ENCODE data around the gene EXOC6.

Gene EXOC6

GRCh38 chr10:93077860-93078337, 229.6 kb downstream of the EXOC6 start:
- Histone ChIP-seq H3K9me3 (replicated peaks; ENCODE audit: low read length) (no peaks in the 10 kb centered on the region), H3K36me3 (ENCODE audit: insufficient read depth, low read length) (no peaks in the 10 kb centered on the region), H3K4me1 (ENCODE audit: control insufficient read depth, insufficient read depth, low read length) (peaks cover 43% of the 10 kb centered on the region), H3K4me2 (ENCODE audit: low read length) (no peak overlapping the region), H3K4me3 (ENCODE audit: low read length) (no peak overlapping the region), H3K9ac (ENCODE audit: low read depth, low read length) (no peak overlapping the region), H3K27me3 (ENCODE audit: control insufficient read depth, insufficient read depth, low read length) (peaks cover 63% of the 10 kb centered on the region)

- peak overlapping the region; percentile 13 for H3K9ac ChIP-seq (ENCODE audit: low read depth, low read length)
- H3K4me1 ChIP-seq (ENCODE audit: control insufficient read depth, insufficient read depth, low read length) = peaks cover 29% of the 10 kb centered on the region
- no peaks in the 10 kb centered on the region for H3K36me3 ChIP-seq (ENCODE audit: insufficient read depth, low read length)
- peak overlapping the region; percentile 21 for H3K4me3 ChIP-seq (ENCODE audit: low read length)
- H3K9me3 ChIP-seq (replicated peaks; ENCODE audit: low read length) = no peaks in the 10 kb centered on the region
- H3K27me3 ChIP-seq (ENCODE audit: control insufficient read depth, insufficient read depth, low read length) = peaks cover 47% of the 10 kb centered on the region
- H3K4me2 ChIP-seq (ENCODE audit: low read length) = peak overlapping the region; percentile 71
Observed at GRCh38 chr10:93079663-93080349, 231.5 kb downstream of the EXOC6 start.

GRCh38 chr10:93080350-93081046, 232.2 kb downstream of the EXOC6 start:
- Histone ChIP-seq H3K36me3 (ENCODE audit: insufficient read depth, low read length) (no peaks in the 10 kb centered on the region), H3K9ac (ENCODE audit: low read depth, low read length) (peak overlapping the region; percentile 13), H3K4me3 (ENCODE audit: low read length) (peak overlapping the region; percentile 21), H3K4me2 (ENCODE audit: low read length) (peak overlapping the region; percentile 71), H3K27me3 (ENCODE audit: control insufficient read depth, insufficient read depth, low read length) (peaks cover 41% of the 10 kb centered on the region), H3K9me3 (replicated peaks; ENCODE audit: low read length) (no peaks in the 10 kb centered on the region), H3K4me1 (ENCODE audit: control insufficient read depth, insufficient read depth, low read length) (peaks cover 23% of the 10 kb centered on the region)

GRCh38 chr10:93081318-93081717, 233.0 kb downstream of the EXOC6 start:
- Histone ChIP-seq H3K9me3 (replicated peaks; ENCODE audit: low read length) (no peaks in the 10 kb centered on the region), H3K27me3 (ENCODE audit: control insufficient read depth, insufficient read depth, low read length) (peaks cover 32% of the 10 kb centered on the region)

GRCh38 chr10:93081834-93082233, 233.5 kb downstream of the EXOC6 start:
- Histone ChIP-seq H3K4me2 (ENCODE audit: low read length) (no peak overlapping the region), H3K4me3 (ENCODE audit: low read length) (no peak overlapping the region), H3K9ac (ENCODE audit: low read depth, low read length) (no peak overlapping the region), H3K4me1 (ENCODE audit: control insufficient read depth, insufficient read depth, low read length) (peaks cover 23% of the 10 kb centered on the region), H3K9me3 (replicated peaks; ENCODE audit: low read length) (no peaks in the 10 kb centered on the region), H3K36me3 (ENCODE audit: insufficient read depth, low read length) (no peaks in the 10 kb centered on the region), H3K27me3 (ENCODE audit: control insufficient read depth, insufficient read depth, low read length) (peaks cover 30% of the 10 kb centered on the region)

More at GRCh38 chr10:93081318-93081717, 233.0 kb downstream of the EXOC6 start:
- Histone ChIP-seq H3K36me3 (ENCODE audit: insufficient read depth, low read length) (no peaks in the 10 kb centered on the region), H3K4me2 (ENCODE audit: low read length) (no peak overlapping the region), H3K4me1 (ENCODE audit: control insufficient read depth, insufficient read depth, low read length) (peaks cover 23% of the 10 kb centered on the region), H3K4me3 (ENCODE audit: low read length) (no peak overlapping the region), H3K9ac (ENCODE audit: low read depth, low read length) (no peak overlapping the region)

GRCh38 chr10:93083743-93084539, 235.6 kb downstream of the EXOC6 start:
- H3K4me3 ChIP-seq (ENCODE audit: low read length) = no peak overlapping the region
- H3K27me3 ChIP-seq (ENCODE audit: control insufficient read depth, insufficient read depth, low read length) = peaks cover 33% of the 10 kb centered on the region
- no peak overlapping the region for H3K9ac ChIP-seq (ENCODE audit: low read depth, low read length)
- H3K9me3 ChIP-seq (replicated peaks; ENCODE audit: low read length) = no peaks in the 10 kb centered on the region
- no peak overlapping the region for H3K4me2 ChIP-seq (ENCODE audit: low read length)
- peaks cover 19% of the 10 kb centered on the region for H3K4me1 ChIP-seq (ENCODE audit: control insufficient read depth, insufficient read depth, low read length)
- no peaks in the 10 kb centered on the region for H3K36me3 ChIP-seq (ENCODE audit: insufficient read depth, low read length)

GRCh38 chr10:93085272-93085859, 237.0 kb downstream of the EXOC6 start:
- no peak overlapping the region for H3K4me3 ChIP-seq (ENCODE audit: low read length)
- H3K4me2 ChIP-seq (ENCODE audit: low read length) = no peak overlapping the region
- peaks cover 28% of the 10 kb centered on the region for H3K27me3 ChIP-seq (ENCODE audit: control insufficient read depth, insufficient read depth, low read length)
- peaks cover 8% of the 10 kb centered on the region for H3K4me1 ChIP-seq (ENCODE audit: control insufficient read depth, insufficient read depth, low read length)
- no peaks in the 10 kb centered on the region for H3K36me3 ChIP-seq (ENCODE audit: insufficient read depth, low read length)
- no peak overlapping the region for H3K9ac ChIP-seq (ENCODE audit: low read depth, low read length)
- H3K9me3 ChIP-seq (replicated peaks; ENCODE audit: low read length) = no peaks in the 10 kb centered on the region

- Histone ChIP-seq H3K36me3 (ENCODE audit: insufficient read depth, low read length) (no peaks in the 10 kb centered on the region), H3K9ac (ENCODE audit: low read depth, low read length) (no peak overlapping the region), H3K27me3 (ENCODE audit: control insufficient read depth, insufficient read depth, low read length) (peaks cover 30% of the 10 kb centered on the region)
Observed at GRCh38 chr10:93086289-93086688, 238.0 kb downstream of the EXOC6 start.

GRCh38 chr10:93087846-93088245, 239.5 kb downstream of the EXOC6 start:
- Histone ChIP-seq H3K4me3 (ENCODE audit: low read length) (no peak overlapping the region), H3K9ac (ENCODE audit: low read depth, low read length) (no peak overlapping the region), H3K9me3 (replicated peaks; ENCODE audit: low read length) (no peaks in the 10 kb centered on the region), H3K36me3 (ENCODE audit: insufficient read depth, low read length) (no peaks in the 10 kb centered on the region), H3K4me1 (ENCODE audit: control insufficient read depth, insufficient read depth, low read length) (no peaks in the 10 kb centered on the region), H3K27me3 (ENCODE audit: control insufficient read depth, insufficient read depth, low read length) (peaks cover 26% of the 10 kb centered on the region), H3K4me2 (ENCODE audit: low read length) (no peak overlapping the region)

More at GRCh38 chr10:93086289-93086688, 238.0 kb downstream of the EXOC6 start:
- Histone ChIP-seq H3K4me1 (ENCODE audit: control insufficient read depth, insufficient read depth, low read length) (peaks cover 5% of the 10 kb centered on the region), H3K9me3 (replicated peaks; ENCODE audit: low read length) (no peaks in the 10 kb centered on the region), H3K4me3 (ENCODE audit: low read length) (no peak overlapping the region), H3K4me2 (ENCODE audit: low read length) (no peak overlapping the region)

- no peak overlapping the region for H3K4me3 ChIP-seq (ENCODE audit: low read length)
- no peaks in the 10 kb centered on the region for H3K36me3 ChIP-seq (ENCODE audit: insufficient read depth, low read length)
- no peak overlapping the region for H3K4me2 ChIP-seq (ENCODE audit: low read length)
- H3K27me3 ChIP-seq (ENCODE audit: control insufficient read depth, insufficient read depth, low read length) = peaks cover 22% of the 10 kb centered on the region
- no peaks in the 10 kb centered on the region for H3K9me3 ChIP-seq (replicated peaks; ENCODE audit: low read length)
- H3K4me1 ChIP-seq (ENCODE audit: control insufficient read depth, insufficient read depth, low read length) = no peaks in the 10 kb centered on the region
- H3K9ac ChIP-seq (ENCODE audit: low read depth, low read length) = no peak overlapping the region
Observed at GRCh38 chr10:93088466-93088865, 240.1 kb downstream of the EXOC6 start.

GRCh38 chr10:93090619-93091018, 242.3 kb downstream of the EXOC6 start:
- H3K9me3 ChIP-seq (replicated peaks; ENCODE audit: low read length) = no peaks in the 10 kb centered on the region
- no peak overlapping the region for H3K4me2 ChIP-seq (ENCODE audit: low read length)
- H3K9ac ChIP-seq (ENCODE audit: low read depth, low read length) = no peak overlapping the region
- no peaks in the 10 kb centered on the region for H3K4me1 ChIP-seq (ENCODE audit: control insufficient read depth, insufficient read depth, low read length)
- H3K4me3 ChIP-seq (ENCODE audit: low read length) = no peak overlapping the region
- no peaks in the 10 kb centered on the region for H3K36me3 ChIP-seq (ENCODE audit: insufficient read depth, low read length)
- H3K27me3 ChIP-seq (ENCODE audit: control insufficient read depth, insufficient read depth, low read length) = peaks cover 22% of the 10 kb centered on the region
